Liver (tissue), 9 donors: ENCODE data around the gene SLC12A7. TPM values are rescaled to one million over a fixed set of nuclear protein-coding genes. Genes with fewer than 3 reads are reported as not detected.

ENCODE experiments used
- DNase-seq: peaks from one replicate; pipeline ENCODE4 v3.0.0-alpha.2; 2017; ENCODE audit warnings: low spot score
- H3K27ac ChIP-seq, 2 donors: one replicate each; pipeline ENCODE4 v1.7.0; 2013; ENCODE audit warnings: inconsistent platforms in 2 of 2, low read length in 2 of 2, control low read depth in 1 of 2, low read depth in 1 of 2, mild to moderate bottlenecking in 1 of 2
- H3K27me3 ChIP-seq, 4 donors: one replicate each; pipeline versions ENCODE4 v1.6.1 to v1.7.0; 2013; ENCODE audit warnings: low read length in 3 of 4, inconsistent platforms in 1 of 4, mild to moderate bottlenecking in 1 of 4, moderate library complexity in 1 of 4; ENCODE audit not compliant: control insufficient read depth in 4 of 4, insufficient read depth in 4 of 4
- H3K36me3 ChIP-seq, 4 donors: one replicate each; pipeline versions ENCODE4 v1.6.1 to v1.7.0; 2013; ENCODE audit warnings: low read length in 3 of 4, mild to moderate bottlenecking in 3 of 4, low read depth in 1 of 4, moderate library complexity in 1 of 4; ENCODE audit not compliant: control insufficient read depth in 4 of 4, insufficient read depth in 3 of 4
- H3K4me1 ChIP-seq, 4 donors: one replicate each; pipeline versions ENCODE4 v1.6.1 to v1.7.0; 2013; ENCODE audit warnings: low read length in 3 of 4, mild to moderate bottlenecking in 3 of 4, moderate library complexity in 1 of 4; ENCODE audit not compliant: control insufficient read depth in 4 of 4, insufficient read depth in 4 of 4
- H3K4me3 ChIP-seq, 3 donors: one replicate each; pipeline versions ENCODE4 v1.6.1 to v1.7.0; 2013; ENCODE audit warnings: low read length in 3 of 3, control low read depth in 1 of 3, low read depth in 1 of 3, mild to moderate bottlenecking in 1 of 3
- H3K9ac ChIP-seq, 2 donors: one replicate each; pipeline ENCODE4 v1.7.0; 2013; ENCODE audit warnings: low read length in 2 of 2, mild to moderate bottlenecking in 2 of 2, moderate library complexity in 2 of 2, control low read depth in 1 of 2, low read depth in 1 of 2
- H3K9me3 ChIP-seq, 4 donors: one replicate each; pipeline versions ENCODE4 v1.6.1 to v1.7.0; 2013; ENCODE audit warnings: low read length in 3 of 4; ENCODE audit not compliant: control insufficient read depth in 4 of 4
- EGR1 ChIP-seq, 2 donors: IDR thresholded peaks; 2 replicates each; pipeline ENCODE4 v1.6.1; 2016 to 2018; ENCODE audit warnings: antibody characterized with exemption in 2 of 2, low read depth in 2 of 2
- FOXA1 ChIP-seq: IDR thresholded peaks from 2 replicates; pipeline ENCODE4 v1.6.1; 2016; ENCODE audit warnings: antibody characterized with exemption
- FOXA2 ChIP-seq: IDR thresholded peaks from 2 replicates; pipeline ENCODE4 v1.6.1; 2016; ENCODE audit warnings: antibody characterized with exemption
- HNF4A ChIP-seq, 2 donors: conservative IDR thresholded peaks; 2 replicates each; pipeline ENCODE4 v1.6.1; 2016; ENCODE audit warnings: antibody characterized with exemption in 2 of 2, mild to moderate bottlenecking in 2 of 2
- MAX ChIP-seq: IDR thresholded peaks from 2 replicates; pipeline ENCODE4 v1.6.1; 2016; ENCODE audit warnings: antibody characterized with exemption
- NR2F2 ChIP-seq: IDR thresholded peaks from 2 replicates; pipeline ENCODE4 v1.6.1; 2016; ENCODE audit warnings: antibody characterized with exemption
- RXRA ChIP-seq, 2 donors: IDR thresholded peaks; 2 replicates each; pipeline ENCODE4 v1.6.1; 2017 to 2018; ENCODE audit warnings: antibody characterized with exemption in 2 of 2, mild to moderate bottlenecking in 1 of 2
- TAF1 ChIP-seq: conservative IDR thresholded peaks from 2 replicates; pipeline ENCODE4 v1.6.1; 2016; ENCODE audit warnings: antibody characterized with exemption, mild to moderate bottlenecking
- YY1 ChIP-seq: IDR thresholded peaks from 2 replicates; pipeline ENCODE4 v1.6.1; 2016; ENCODE audit warnings: antibody characterized with exemption, mild to moderate bottlenecking
- WGBS: extraction: QIAGEN DNeasy Blood & Tissue Kit; methylation state at CpG from one replicate; pipeline ENCODE4 v1.1.7; 2013; 5-methylcytosine and 5-hydroxymethylcytosine counted together
- polyA plus RNA-seq, 2 donors: library from polyadenylated mRNA; stranded (reverse) in 1 of 2; unstranded in 1 of 2; fragments of 200-250 nt in 1 of 2; fragments of >200 nt in 1 of 2; fragmentation: Nextera tagmentation in 1 of 2; extraction: Ambion mirVana in 1 of 2; gene quantifications; one replicate each; pipeline versions ENCODE4 v1.2.1 to v1.2.3, GENCODE V29; 2013 to 2015
- total RNA-seq, 2 donors: library from RNA; depleted of rRNA; stranded (reverse); fragments of >200 nt; gene quantifications; one replicate each; pipeline ENCODE4 v1.2.3, GENCODE V29; 2014
- TF ChIP-seq, protein P1 (sequence below): IDR thresholded peaks from 2 replicates; pipeline ENCODE4 v1.6.1; 2016; ENCODE audit warnings: antibody characterized with exemption, mild to moderate bottlenecking
- TF ChIP-seq, protein P2 (sequence below): fragments of 150-350 bp; IDR thresholded peaks from 2 replicates; pipeline ENCODE4 v1.5.1; 2017; ENCODE audit warnings: improper control_type of control experiment, low read depth, low read length; ENCODE audit not compliant: missing input control
- TF ChIP-seq, protein P3 (sequence below): IDR thresholded peaks from 2 replicates; pipeline ENCODE4 v1.6.1; 2016; ENCODE audit warnings: antibody characterized with exemption
- donor health status: healthy.
- donor health status: healthy.
- donor health status: healthy.
- donor health status: healthy.
- donor health status: healthy.

Gene SLC12A7
- total and polyA plus RNA-seq, 4 donors: 12.3 to 64.2 (median 28.9) TPM

DNA sequence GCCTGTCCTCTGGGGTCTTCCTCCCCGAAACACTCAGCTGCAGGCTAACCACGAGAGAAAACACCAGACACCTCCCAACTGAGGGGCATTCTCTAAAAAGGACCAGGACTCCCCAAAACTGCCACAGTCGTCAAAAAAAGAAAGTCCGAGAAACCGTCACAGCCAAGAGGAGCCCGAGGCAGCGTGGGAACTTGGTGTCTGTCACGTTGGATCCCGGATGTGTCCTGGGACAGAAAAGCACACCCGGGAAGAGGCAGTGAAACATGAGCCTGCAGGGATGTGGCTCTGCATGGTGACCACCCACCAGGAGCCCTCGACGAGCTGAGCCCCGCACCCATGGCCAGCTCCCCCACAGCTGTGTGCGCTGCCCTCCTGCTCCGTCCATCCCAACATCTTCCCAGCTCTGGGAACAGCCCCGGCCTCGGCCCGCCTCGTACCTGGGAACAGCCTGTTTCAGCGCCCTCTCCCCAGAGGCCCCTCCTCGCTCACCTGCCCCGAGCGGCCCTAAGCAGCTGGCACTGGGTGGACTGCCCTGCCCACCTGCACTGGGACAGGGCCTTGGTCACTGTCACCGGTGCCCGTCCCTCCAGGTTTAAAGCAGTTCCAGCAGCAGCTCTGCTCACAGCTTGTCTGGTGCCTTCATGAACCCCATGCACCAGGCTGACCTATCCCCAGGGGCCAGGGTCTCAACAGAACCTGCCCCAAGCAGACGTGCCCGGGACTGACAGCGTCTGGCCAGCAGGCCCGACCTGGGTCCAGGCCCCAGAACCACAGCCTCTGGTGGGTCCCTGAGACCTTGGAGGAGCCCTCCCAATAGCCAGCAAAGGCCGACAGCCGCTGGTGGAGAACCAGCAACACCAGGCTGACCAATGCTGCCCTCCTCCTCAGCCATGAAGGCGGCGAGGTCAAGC is 10.9 kb downstream of the SLC12A7 start:
- no peak for DNase-seq
- H3K27ac ChIP-seq: peak overlapping the region; percentile 93 to 96
- no peaks in the 10 kb centered on the region for H3K27me3 ChIP-seq
- TF ChIP-seq, protein P1, sequence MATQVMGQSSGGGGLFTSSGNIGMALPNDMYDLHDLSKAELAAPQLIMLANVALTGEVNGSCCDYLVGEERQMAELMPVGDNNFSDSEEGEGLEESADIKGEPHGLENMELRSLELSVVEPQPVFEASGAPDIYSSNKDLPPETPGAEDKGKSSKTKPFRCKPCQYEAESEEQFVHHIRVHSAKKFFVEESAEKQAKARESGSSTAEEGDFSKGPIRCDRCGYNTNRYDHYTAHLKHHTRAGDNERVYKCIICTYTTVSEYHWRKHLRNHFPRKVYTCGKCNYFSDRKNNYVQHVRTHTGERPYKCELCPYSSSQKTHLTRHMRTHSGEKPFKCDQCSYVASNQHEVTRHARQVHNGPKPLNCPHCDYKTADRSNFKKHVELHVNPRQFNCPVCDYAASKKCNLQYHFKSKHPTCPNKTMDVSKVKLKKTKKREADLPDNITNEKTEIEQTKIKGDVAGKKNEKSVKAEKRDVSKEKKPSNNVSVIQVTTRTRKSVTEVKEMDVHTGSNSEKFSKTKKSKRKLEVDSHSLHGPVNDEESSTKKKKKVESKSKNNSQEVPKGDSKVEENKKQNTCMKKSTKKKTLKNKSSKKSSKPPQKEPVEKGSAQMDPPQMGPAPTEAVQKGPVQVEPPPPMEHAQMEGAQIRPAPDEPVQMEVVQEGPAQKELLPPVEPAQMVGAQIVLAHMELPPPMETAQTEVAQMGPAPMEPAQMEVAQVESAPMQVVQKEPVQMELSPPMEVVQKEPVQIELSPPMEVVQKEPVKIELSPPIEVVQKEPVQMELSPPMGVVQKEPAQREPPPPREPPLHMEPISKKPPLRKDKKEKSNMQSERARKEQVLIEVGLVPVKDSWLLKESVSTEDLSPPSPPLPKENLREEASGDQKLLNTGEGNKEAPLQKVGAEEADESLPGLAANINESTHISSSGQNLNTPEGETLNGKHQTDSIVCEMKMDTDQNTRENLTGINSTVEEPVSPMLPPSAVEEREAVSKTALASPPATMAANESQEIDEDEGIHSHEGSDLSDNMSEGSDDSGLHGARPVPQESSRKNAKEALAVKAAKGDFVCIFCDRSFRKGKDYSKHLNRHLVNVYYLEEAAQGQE: no peak
- TF ChIP-seq TAF1: no peak
- TF ChIP-seq HNF4A (conservative IDR thresholded peaks at IDR 0.05): no peak
- TF ChIP-seq, protein P2, sequence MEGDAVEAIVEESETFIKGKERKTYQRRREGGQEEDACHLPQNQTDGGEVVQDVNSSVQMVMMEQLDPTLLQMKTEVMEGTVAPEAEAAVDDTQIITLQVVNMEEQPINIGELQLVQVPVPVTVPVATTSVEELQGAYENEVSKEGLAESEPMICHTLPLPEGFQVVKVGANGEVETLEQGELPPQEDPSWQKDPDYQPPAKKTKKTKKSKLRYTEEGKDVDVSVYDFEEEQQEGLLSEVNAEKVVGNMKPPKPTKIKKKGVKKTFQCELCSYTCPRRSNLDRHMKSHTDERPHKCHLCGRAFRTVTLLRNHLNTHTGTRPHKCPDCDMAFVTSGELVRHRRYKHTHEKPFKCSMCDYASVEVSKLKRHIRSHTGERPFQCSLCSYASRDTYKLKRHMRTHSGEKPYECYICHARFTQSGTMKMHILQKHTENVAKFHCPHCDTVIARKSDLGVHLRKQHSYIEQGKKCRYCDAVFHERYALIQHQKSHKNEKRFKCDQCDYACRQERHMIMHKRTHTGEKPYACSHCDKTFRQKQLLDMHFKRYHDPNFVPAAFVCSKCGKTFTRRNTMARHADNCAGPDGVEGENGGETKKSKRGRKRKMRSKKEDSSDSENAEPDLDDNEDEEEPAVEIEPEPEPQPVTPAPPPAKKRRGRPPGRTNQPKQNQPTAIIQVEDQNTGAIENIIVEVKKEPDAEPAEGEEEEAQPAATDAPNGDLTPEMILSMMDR: no peak
- H3K4me3 ChIP-seq: peak overlapping the region in 1 of 3 donors; percentile 12
- WGBS: 50% methylated on average over 33 of the region's 33 CpGs
- H3K4me1 ChIP-seq: peaks cover 26 to 77% (median 59%) of the 10 kb centered on the region in 4 donors
- H3K36me3 ChIP-seq: peaks cover 0 to 4% (median 2%) of the 10 kb centered on the region in 4 donors
- H3K9me3 ChIP-seq: no peaks in the 10 kb centered on the region
- peak overlapping the region; percentile 6 to 23 for H3K9ac ChIP-seq

- peak overlapping the region; percentile 93 to 96 for H3K27ac ChIP-seq
- peak overlapping the region in 1 of 2 donors; percentile 71 for H3K9ac ChIP-seq
- DNase-seq: no peak
- H3K4me1 ChIP-seq: peaks cover 26 to 69% (median 52%) of the 10 kb centered on the region in 4 donors
- no peaks in the 10 kb centered on the region for H3K27me3 ChIP-seq
- H3K4me3 ChIP-seq: peak overlapping the region in 1 of 3 donors; percentile 9
- TF ChIP-seq NR2F2: no peak
- no peak for TF ChIP-seq HNF4A (conservative IDR thresholded peaks at IDR 0.05)
- no peak for TF ChIP-seq RXRA (IDR thresholded peaks at IDR 0.05)
- TF ChIP-seq MAX: no peak
- TF ChIP-seq FOXA2: no peak
- no peak for TF ChIP-seq TAF1
- TF ChIP-seq, protein P3, sequence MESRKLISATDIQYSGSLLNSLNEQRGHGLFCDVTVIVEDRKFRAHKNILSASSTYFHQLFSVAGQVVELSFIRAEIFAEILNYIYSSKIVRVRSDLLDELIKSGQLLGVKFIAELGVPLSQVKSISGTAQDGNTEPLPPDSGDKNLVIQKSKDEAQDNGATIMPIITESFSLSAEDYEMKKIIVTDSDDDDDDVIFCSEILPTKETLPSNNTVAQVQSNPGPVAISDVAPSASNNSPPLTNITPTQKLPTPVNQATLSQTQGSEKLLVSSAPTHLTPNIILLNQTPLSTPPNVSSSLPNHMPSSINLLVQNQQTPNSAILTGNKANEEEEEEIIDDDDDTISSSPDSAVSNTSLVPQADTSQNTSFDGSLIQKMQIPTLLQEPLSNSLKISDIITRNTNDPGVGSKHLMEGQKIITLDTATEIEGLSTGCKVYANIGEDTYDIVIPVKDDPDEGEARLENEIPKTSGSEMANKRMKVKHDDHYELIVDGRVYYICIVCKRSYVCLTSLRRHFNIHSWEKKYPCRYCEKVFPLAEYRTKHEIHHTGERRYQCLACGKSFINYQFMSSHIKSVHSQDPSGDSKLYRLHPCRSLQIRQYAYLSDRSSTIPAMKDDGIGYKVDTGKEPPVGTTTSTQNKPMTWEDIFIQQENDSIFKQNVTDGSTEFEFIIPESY: no peak
- TF ChIP-seq YY1: no peak
- TF ChIP-seq, protein P1: no peak
- TF ChIP-seq, protein P2: no peak
- no peak for TF ChIP-seq FOXA1
- no peak for TF ChIP-seq EGR1 (IDR thresholded peaks at IDR 0.05; ENCODE audit: low read depth in 2 of 2)
- 74% methylated on average over 48 of the region's 48 CpGs for WGBS
- H3K36me3 ChIP-seq: peaks cover 0 to 7% (median 4%) of the 10 kb centered on the region in 4 donors
- H3K9me3 ChIP-seq: no peaks in the 10 kb centered on the region
These were observed 11.8 kb downstream of the SLC12A7 start for GRCh38 chr5:1099926-1100663.
